Lower lobe of right lung (tissue), 2 donors: ENCODE results near the gene DAO. TPM values are rescaled to one million over a fixed set of nuclear protein-coding genes. Genes with fewer than 3 reads are reported as not detected.

Experiments
- ATAC-seq, 2 donors: fragments of 200-7000 bp; cut with Tn5 transposase; one replicate each; pipeline ENCODE4 v1.9.1; 2020 to 2022; ENCODE audit warnings: mild to moderate bottlenecking in 2 of 2, moderate library complexity in 2 of 2
- DNase-seq: peaks from one replicate; pipeline ENCODE4 v3.0.0-alpha.2; 2020
- H3K27ac ChIP-seq: fragments of 200-600 bp; one replicate; pipeline ENCODE4 v1.8.0; 2022
- H3K27me3 ChIP-seq: fragments of 200-600 bp; one replicate; pipeline ENCODE4 v1.8.0; 2022; ENCODE audit warnings: low read depth
- H3K36me3 ChIP-seq: fragments of 200-600 bp; one replicate; pipeline ENCODE4 v1.8.0; 2022; ENCODE audit warnings: mild to moderate bottlenecking
- H3K4me1 ChIP-seq: fragments of 200-600 bp; one replicate; pipeline ENCODE4 v1.8.0; 2022
- H3K4me3 ChIP-seq: fragments of 200-600 bp; one replicate; pipeline ENCODE4 v1.8.0; 2022; ENCODE audit warnings: mild to moderate bottlenecking
- H3K9me3 ChIP-seq: fragments of 200-600 bp; one replicate; pipeline ENCODE4 v1.8.0; 2022
- intact Hi-C: fragments of 100-400 bp; cut with DNase I; formaldehyde crosslinking; loops from one replicate; pipeline ENCODE4 v1.11.0; 2022
- total RNA-seq: library from RNA; stranded (reverse); fragmentation: NEBNext Ultra II Directional; extraction: Animal tissue kit (Norgen Biotek cat#: 25700); gene quantifications from one replicate; pipeline ENCODE4 v1.2.1, GENCODE V29; 2021
- TF ChIP-seq, protein P1 (sequence below): fragments of 200-600 bp; IDR thresholded peaks from one replicate; pipeline ENCODE4 v1.8.0; 2022; ENCODE audit warnings: antibody characterized with exemption, mild to moderate bottlenecking
- donor health status: DM: no; HTN: yes; CAD: no; lungs with severe emphysema.

The DAO gene
- total RNA-seq, 1 donor from 2014 or later: not detected

DNA sequence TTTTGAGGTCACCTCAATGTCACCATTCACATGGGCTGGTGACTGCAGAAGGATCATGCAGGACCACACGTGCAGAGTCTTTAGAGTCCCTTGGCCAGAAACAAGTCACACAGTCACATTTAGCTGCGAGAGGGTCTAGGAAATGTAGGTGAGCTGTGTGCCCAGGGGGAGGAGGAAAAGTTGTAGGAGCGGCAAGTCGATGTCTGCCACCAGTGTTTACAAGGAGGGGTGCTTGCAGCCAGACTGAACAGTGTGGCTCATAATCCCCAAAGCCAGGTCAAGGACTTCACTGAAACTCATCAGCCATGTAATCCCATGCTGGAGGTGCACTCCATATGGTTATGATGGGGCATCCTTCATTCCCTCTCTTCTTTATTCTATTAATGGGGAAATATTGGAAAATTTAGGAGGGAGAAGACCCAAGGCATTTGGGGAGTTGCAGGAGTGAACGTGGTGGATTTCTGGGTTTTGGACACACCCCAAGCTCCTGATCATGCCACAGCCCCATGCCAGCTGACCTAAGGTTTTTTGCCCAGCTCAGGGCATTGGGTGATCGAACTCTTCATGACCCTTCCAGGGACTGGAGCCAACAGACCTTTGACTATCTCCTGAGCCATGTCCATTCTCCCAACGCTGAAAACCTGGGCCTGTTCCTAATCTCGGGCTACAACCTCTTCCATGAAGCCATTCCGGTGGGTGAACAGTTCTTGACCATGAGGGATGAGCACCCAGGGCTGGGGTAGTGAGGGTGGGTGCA, 7.2 kb downstream of the DAO start:
- TF ChIP-seq, protein P1, sequence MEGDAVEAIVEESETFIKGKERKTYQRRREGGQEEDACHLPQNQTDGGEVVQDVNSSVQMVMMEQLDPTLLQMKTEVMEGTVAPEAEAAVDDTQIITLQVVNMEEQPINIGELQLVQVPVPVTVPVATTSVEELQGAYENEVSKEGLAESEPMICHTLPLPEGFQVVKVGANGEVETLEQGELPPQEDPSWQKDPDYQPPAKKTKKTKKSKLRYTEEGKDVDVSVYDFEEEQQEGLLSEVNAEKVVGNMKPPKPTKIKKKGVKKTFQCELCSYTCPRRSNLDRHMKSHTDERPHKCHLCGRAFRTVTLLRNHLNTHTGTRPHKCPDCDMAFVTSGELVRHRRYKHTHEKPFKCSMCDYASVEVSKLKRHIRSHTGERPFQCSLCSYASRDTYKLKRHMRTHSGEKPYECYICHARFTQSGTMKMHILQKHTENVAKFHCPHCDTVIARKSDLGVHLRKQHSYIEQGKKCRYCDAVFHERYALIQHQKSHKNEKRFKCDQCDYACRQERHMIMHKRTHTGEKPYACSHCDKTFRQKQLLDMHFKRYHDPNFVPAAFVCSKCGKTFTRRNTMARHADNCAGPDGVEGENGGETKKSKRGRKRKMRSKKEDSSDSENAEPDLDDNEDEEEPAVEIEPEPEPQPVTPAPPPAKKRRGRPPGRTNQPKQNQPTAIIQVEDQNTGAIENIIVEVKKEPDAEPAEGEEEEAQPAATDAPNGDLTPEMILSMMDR: no peak
- Histone ChIP-seq H3K9me3 (peaks cover 8% of the 10 kb centered on the region), H3K4me3 (no peak overlapping the region), H3K36me3 (no peaks in the 10 kb centered on the region), H3K27me3 (no peaks in the 10 kb centered on the region), H3K27ac (no peak overlapping the region), H3K4me1 (peaks cover 8% of the 10 kb centered on the region)
- intact Hi-C loops: loop anchor here (10.0 kb wide), 1 partner anchor 208 kb away; the partner anchor contains the start of genes ALKBH2 and UNG
- DNase-seq (no peak), ATAC-seq (no peak)

DNA sequence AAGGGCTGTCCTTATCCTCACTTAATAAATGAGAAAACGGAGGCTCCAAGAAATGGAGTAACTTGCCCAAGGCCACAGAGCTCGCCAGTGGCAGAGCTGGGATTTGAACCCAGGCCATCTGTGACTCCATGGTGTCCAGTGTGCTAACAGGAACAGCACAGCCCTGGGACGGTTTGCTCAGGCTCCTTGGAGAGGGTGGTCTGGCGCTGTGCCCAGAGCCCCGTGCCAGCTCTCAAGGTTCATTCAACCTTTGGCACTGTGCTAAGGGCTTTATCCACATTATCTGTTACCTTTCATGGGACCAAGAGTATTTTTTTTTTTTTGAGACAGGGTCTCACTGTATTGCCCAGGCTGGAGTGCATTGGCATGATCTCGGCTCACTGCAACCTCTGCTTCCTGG, 8.1 kb downstream of the DAO start:
- Histone ChIP-seq H3K9me3 (peaks cover 8% of the 10 kb centered on the region), H3K4me3 (no peak overlapping the region), H3K27me3 (no peaks in the 10 kb centered on the region), H3K27ac (no peak overlapping the region), H3K36me3 (no peaks in the 10 kb centered on the region), H3K4me1 (peaks cover 8% of the 10 kb centered on the region)
- intact Hi-C loops: loop anchor here (10.0 kb wide), 1 partner anchor 207 kb away; the partner anchor contains the start of genes ALKBH2 and UNG
- TF ChIP-seq, protein P1: no peak
- ATAC-seq: no peak
- no peak for DNase-seq

DNA sequence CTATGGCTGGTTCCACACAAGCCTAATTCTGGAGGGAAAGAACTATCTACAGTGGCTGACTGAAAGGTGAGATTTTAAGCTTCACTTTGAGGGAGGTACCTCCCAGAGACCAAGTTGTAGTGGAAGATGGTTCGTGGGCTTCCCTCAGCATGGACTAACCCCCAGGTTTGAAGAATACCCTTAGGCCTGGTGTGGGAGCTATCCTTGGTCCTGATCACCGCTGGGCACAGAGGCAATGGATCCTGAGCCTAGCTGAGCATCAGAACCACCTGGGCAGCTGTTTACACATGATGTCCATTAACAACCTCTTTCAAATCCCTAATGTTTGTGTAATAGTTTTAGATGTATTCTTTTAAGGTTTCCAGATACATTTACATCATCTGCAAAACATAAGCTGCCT, 10.3 kb downstream of the DAO start:
- H3K4me3 ChIP-seq: no peak overlapping the region
- intact Hi-C loops: no loop called here
- TF ChIP-seq, protein P1: no peak
- H3K9me3 ChIP-seq: peaks cover 8% of the 10 kb centered on the region
- ATAC-seq: no peak
- H3K4me1 ChIP-seq: no peaks in the 10 kb centered on the region
- no peaks in the 10 kb centered on the region for H3K36me3 ChIP-seq
- no peak for DNase-seq
- H3K27me3 ChIP-seq: no peaks in the 10 kb centered on the region
- no peak overlapping the region for H3K27ac ChIP-seq

DNA sequence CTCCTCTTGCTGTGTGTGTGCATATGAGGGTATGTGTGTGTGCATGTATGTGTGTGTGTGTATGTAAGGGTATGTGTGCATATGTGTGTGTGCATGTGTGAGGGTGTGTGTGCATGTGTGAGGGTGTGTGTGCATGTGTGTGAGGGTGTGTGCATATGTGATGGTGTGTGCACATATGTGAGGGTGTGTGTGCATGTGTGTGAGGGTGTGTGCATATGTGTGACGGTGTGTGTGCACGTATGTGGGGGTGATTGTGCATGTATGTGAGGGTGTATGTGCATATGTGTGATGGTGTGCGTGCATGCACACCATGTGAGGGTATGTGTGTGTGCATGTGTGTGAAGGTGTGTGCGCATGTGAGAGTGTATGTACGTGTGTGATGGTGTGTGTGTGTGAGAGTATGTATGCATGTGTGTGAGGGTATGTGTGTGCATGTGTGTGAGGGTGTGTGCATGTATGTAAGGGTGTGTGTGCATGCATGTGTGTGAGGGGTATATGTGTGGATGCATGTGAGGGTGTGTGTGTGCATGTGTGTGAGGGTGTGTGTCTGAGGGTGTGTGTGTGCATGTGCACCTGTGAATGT, 15.4 kb downstream of the DAO start:
- Histone ChIP-seq H3K9me3 (peaks cover 4% of the 10 kb centered on the region), H3K36me3 (no peaks in the 10 kb centered on the region), H3K27me3 (no peaks in the 10 kb centered on the region), H3K27ac (no peak overlapping the region), H3K4me1 (no peaks in the 10 kb centered on the region), H3K4me3 (no peak overlapping the region)
- TF ChIP-seq, protein P1: no peak
- no peak for DNase-seq
- intact Hi-C loops: no loop called here
- peak in 1 of 2 donors; percentile 30 for ATAC-seq

DNA sequence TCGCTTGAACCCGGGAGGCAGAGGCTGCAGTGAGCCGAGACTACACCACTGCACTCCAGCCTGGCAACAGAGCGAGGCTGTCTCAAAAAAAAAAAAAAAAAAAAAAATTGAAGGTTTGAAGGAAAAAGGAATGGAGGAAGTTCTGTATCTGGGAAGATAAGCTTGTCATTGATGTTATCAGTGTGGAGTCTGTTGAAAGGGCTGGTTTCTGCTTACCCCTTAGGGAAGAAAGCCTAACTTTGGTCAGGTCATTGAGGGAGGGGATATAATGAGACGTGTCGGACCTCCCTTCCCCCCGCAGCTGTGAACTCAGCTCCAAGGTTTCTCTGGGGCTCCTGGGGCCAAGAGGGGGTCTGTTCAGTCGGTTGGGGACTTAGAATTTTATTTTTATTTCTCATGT, 16.4 kb downstream of the DAO start:
- Histone ChIP-seq H3K36me3 (no peaks in the 10 kb centered on the region), H3K9me3 (no peaks in the 10 kb centered on the region), H3K4me1 (no peaks in the 10 kb centered on the region), H3K27ac (no peak overlapping the region), H3K27me3 (no peaks in the 10 kb centered on the region), H3K4me3 (no peak overlapping the region)
- DNase-seq (no peak), ATAC-seq (no peak)
- intact Hi-C loops: no loop called here
- TF ChIP-seq, protein P1: no peak
